Thoracic aorta (tissue), 2 donors: ENCODE results near the gene TMEM44. TPM values are rescaled to one million over a fixed set of nuclear protein-coding genes. Genes with fewer than 3 reads are reported as not detected.

Experiments used
- ATAC-seq: fragments of 150-250 bp; one replicate; pipeline ENCODE4 v1.8.0; 2017; ENCODE audit warnings: low read depth; ENCODE audit not compliant: insufficient number of reproducible peaks, low FRiP score
- DNase-seq: peaks from one replicate; pipeline ENCODE4 v3.0.0-alpha.2; 2020; ENCODE audit warnings: low spot score
- H3K27ac ChIP-seq, 2 donors: fragments of 200-600 bp; sonication (generic); 1 replicate in 1 of 2; 2 replicates in 1 of 2; pipeline ENCODE4 v1.5.1; 2016; ENCODE audit warnings: mild to moderate bottlenecking in 2 of 2, moderate library complexity in 2 of 2
- H3K27me3 ChIP-seq: fragments of 200-600 bp; sonication (generic); replicated peaks from 2 replicates; pipeline ENCODE4 v1.6.0; 2016; ENCODE audit warnings: mild to moderate bottlenecking; ENCODE audit not compliant: insufficient read depth
- H3K36me3 ChIP-seq: fragments of 200-600 bp; sonication (generic); one replicate; pipeline ENCODE4 v1.5.1; 2016
- H3K4me1 ChIP-seq, 2 donors: fragments of 200-600 bp; sonication (generic); 1 replicate in 1 of 2; 2 replicates in 1 of 2; pipeline versions ENCODE4 v1.5.1 to v1.6.0; 2016; ENCODE audit warnings: low read depth in 2 of 2, mild to moderate bottlenecking in 1 of 2; ENCODE audit not compliant: control insufficient read depth in 1 of 2
- H3K4me3 ChIP-seq: fragments of 200-600 bp; sonication (generic); 2 replicates; pipeline ENCODE4 v1.5.1; 2016; ENCODE audit warnings: mild to moderate bottlenecking
- H3K9me3 ChIP-seq: fragments of 200-600 bp; sonication (generic); 2 replicates; pipeline ENCODE4 v1.5.1; 2016
- CTCF ChIP-seq: fragments of 200-600 bp; sonication (generic); IDR thresholded peaks from one replicate; pipeline ENCODE4 v1.5.1; 2019; ENCODE audit warnings: antibody characterized with exemption
- total RNA-seq, 2 donors: library from RNA; depleted of rRNA; stranded (reverse); fragments of >200 nt; gene quantifications; one replicate each; pipeline versions ENCODE4 v1.1.0 to v1.2.3, GENCODE V29; 2016

Gene TMEM44
- total RNA-seq, 2 donors from 2014 or later, result 11.0 to 11.5 TPM

GRCh38 chr3:194598771-194599557 is 34.3 kb downstream of the TMEM44 start:
- no peaks in the 10 kb centered on the region for H3K9me3 ChIP-seq
- TF ChIP-seq CTCF, result no peak
- H3K36me3 ChIP-seq, result no peaks in the 10 kb centered on the region
- ATAC-seq (no peak), DNase-seq (no peak)
- H3K27me3 ChIP-seq, result no peaks in the 10 kb centered on the region
- no peak overlapping the region for H3K4me3 ChIP-seq
- H3K27ac ChIP-seq, result no peak overlapping the region
- peaks cover 0 to 7% of the 10 kb centered on the region in 2 donors for H3K4me1 ChIP-seq

- TF ChIP-seq CTCF, result no peak
- Histone ChIP-seq H3K4me1 (peaks cover 10 to 25% of the 10 kb centered on the region in 2 donors), H3K27ac (no peak overlapping the region), H3K27me3 (no peaks in the 10 kb centered on the region), H3K9me3 (no peaks in the 10 kb centered on the region), H3K4me3 (no peak overlapping the region), H3K36me3 (no peaks in the 10 kb centered on the region)
- no peak for DNase-seq
- no peak for ATAC-seq
Measured at GRCh38 chr3:194596906-194597305, 36.3 kb downstream of the TMEM44 start.

GRCh38 chr3:194592798-194593752 is 40.1 kb downstream of the TMEM44 start:
- DNase-seq (no peak), ATAC-seq (no peak)
- H3K4me1 ChIP-seq, result peaks cover 10 to 32% of the 10 kb centered on the region in 2 donors
- no peak for TF ChIP-seq CTCF
- H3K4me3 ChIP-seq, result no peak overlapping the region
- H3K36me3 ChIP-seq, result no peaks in the 10 kb centered on the region
- peak overlapping the region; percentile 49 to 71 for H3K27ac ChIP-seq
- no peaks in the 10 kb centered on the region for H3K9me3 ChIP-seq
- H3K27me3 ChIP-seq, result no peaks in the 10 kb centered on the region

GRCh38 chr3:194588741-194589140 is 44.5 kb downstream of the TMEM44 start:
- DNase-seq (no peak), ATAC-seq (no peak)
- H3K4me1 ChIP-seq, result peaks cover 20 to 50% of the 10 kb centered on the region in 2 donors
- no peaks in the 10 kb centered on the region for H3K9me3 ChIP-seq
- no peak for TF ChIP-seq CTCF
- no peak overlapping the region for H3K4me3 ChIP-seq
- peak overlapping the region in 1 of 2 donors; percentile 82 for H3K27ac ChIP-seq
- no peaks in the 10 kb centered on the region for H3K27me3 ChIP-seq
- no peaks in the 10 kb centered on the region for H3K36me3 ChIP-seq

GRCh38 chr3:194588236-194588635 is 45.0 kb downstream of the TMEM44 start:
- DNase-seq (no peak), ATAC-seq (no peak)
- Histone ChIP-seq H3K27me3 (no peaks in the 10 kb centered on the region), H3K4me1 (peaks cover 20 to 45% of the 10 kb centered on the region in 2 donors), H3K9me3 (no peaks in the 10 kb centered on the region), H3K36me3 (no peaks in the 10 kb centered on the region), H3K4me3 (no peak overlapping the region), H3K27ac (peak overlapping the region in 1 of 2 donors; percentile 82)
- no peak for TF ChIP-seq CTCF
